Common myeloid progenitor, CD34-positive (primary cell): ENCODE data around the gene LCE3A.
A peak's percentile ranks its signal among the peaks of the same experiment; 100 is the strongest.

Experiments
- CTCF ChIA-PET: fragments of 350-600 bp; sonication (Branson Sonifier 250); formaldehyde crosslinking; loops from one replicate; lab custom pipeline; 2021; ENCODE audit warnings: antibody characterized with exemption; lab: Charles Lee
- POLR2A ChIA-PET: fragments of 350-600 bp; sonication (Branson Sonifier 250); formaldehyde crosslinking; loops from one replicate; lab custom pipeline; 2021; ENCODE audit warnings: antibody characterized with exemption; lab: Charles Lee
- DNase-seq, 3 donors: peaks; one replicate each; pipeline versions ENCODE4 v3.0.0 to v3.0.0-alpha.2; 2013
- H3K27ac ChIP-seq, 2 experiments: 1 replicate in 1 of 2; 2 replicates in 1 of 2; pipeline ENCODE4 v1.7.0; 2013; ENCODE audit warnings: inconsistent platforms in 2 of 2, low read length in 2 of 2, mild to moderate bottlenecking in 2 of 2, low read depth in 1 of 2, moderate library complexity in 1 of 2; ENCODE audit not compliant: severe bottlenecking in 2 of 2, insufficient read depth in 1 of 2, poor library complexity in 1 of 2
- H3K27me3 ChIP-seq, 5 experiments: replicated peaks in 2 of 5; 1 replicate in 3 of 5; 2 replicates in 2 of 5; pipeline versions ENCODE4 v1.6.1 to v1.7.0; 2013; ENCODE audit warnings: low read length in 4 of 5, mild to moderate bottlenecking in 2 of 5, moderate library complexity in 2 of 5, inconsistent platforms in 1 of 5; ENCODE audit not compliant: insufficient read depth in 5 of 5, control insufficient read depth in 4 of 5
- H3K36me3 ChIP-seq, 4 experiments: 1 replicate in 2 of 4; 2 replicates in 2 of 4; pipeline versions ENCODE4 v1.6.1 to v1.7.0; 2013; ENCODE audit warnings: low read length in 3 of 4, control low read depth in 1 of 4, mild to moderate bottlenecking in 1 of 4; ENCODE audit not compliant: control insufficient read depth in 4 of 4, insufficient read depth in 4 of 4
- H3K4me1 ChIP-seq, 4 experiments: 1 replicate in 3 of 4; 2 replicates in 1 of 4; pipeline versions ENCODE4 v1.6.1 to v1.7.1; 2013; ENCODE audit warnings: low read length in 3 of 4, mild to moderate bottlenecking in 3 of 4, control low read depth in 1 of 4, inconsistent platforms in 1 of 4, moderate library complexity in 1 of 4; ENCODE audit not compliant: control insufficient read depth in 4 of 4, insufficient read depth in 4 of 4; ENCODE audit errors: control extremely low read depth in 1 of 4
- H3K4me3 ChIP-seq, 7 experiments: 1 replicate in 4 of 7; 2 replicates in 3 of 7; pipeline versions ENCODE4 v1.5.1 to v1.7.0; 2013; ENCODE audit warnings: mild to moderate bottlenecking in 7 of 7, low read length in 6 of 7, moderate library complexity in 6 of 7, inconsistent platforms in 2 of 7, low read depth in 2 of 7, control low read depth in 1 of 7; ENCODE audit not compliant: insufficient read depth in 4 of 7, control insufficient read depth in 1 of 7; ENCODE audit errors: extremely low read depth in 1 of 7
- H3K9me3 ChIP-seq, 5 experiments: 1 replicate in 4 of 5; 2 replicates in 1 of 5; pipeline versions ENCODE4 v1.6.1 to v1.7.1; 2013; ENCODE audit warnings: low read length in 4 of 5, mild to moderate bottlenecking in 2 of 5, inconsistent platforms in 1 of 5, low read depth in 1 of 5, moderate library complexity in 1 of 5; ENCODE audit not compliant: control insufficient read depth in 4 of 5, insufficient read depth in 2 of 5; ENCODE audit errors: control extremely low read depth in 1 of 5
- WGBS: methylation state at CpG from one replicate; pipeline ENCODE4 v1.1.5; 2013; ENCODE audit not compliant: insufficient coverage; 5-methylcytosine and 5-hydroxymethylcytosine counted together

LCE3A gene

DNA sequence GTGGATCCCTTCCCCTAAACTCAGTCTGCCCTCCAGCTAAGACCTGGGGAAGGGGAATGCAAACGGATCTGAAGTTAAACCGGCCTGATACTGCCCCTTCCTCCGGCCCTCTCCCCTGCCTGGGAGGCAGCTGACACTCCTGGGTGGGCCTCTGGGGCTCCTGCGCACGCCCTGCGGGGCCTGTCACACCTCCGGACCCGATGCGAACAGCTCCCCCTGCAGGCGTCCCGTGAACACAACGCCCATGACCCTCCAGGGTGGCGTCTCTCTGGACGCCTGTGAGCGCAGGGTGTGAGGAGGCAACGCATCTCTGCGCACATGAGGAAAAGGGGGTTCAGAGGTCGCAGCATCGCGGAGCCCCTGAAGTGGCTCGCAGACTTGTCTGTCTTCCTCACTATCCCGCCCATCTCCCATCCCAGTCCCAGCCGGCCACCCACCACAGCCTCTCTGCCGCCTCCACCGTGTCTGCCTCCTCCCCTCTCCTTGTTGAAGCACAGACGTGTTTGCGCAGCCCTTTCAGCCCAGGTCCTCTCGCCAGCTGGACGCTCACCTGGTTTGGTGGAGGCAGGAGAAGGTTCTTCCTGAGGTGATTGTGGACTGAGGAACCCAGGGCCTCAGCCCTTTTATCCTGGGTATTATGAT, 421 bp upstream of the LCE3A start:
- H3K4me3 ChIP-seq: peak overlapping the region in 1 of 7 experiments; percentile 14
- WGBS: 27% methylated on average over 23 of the region's 29 CpGs
- peaks cover 0 to 24% (median 6%) of the 10 kb centered on the region in 5 experiments for H3K27me3 ChIP-seq
- H3K36me3 ChIP-seq: no peaks in the 10 kb centered on the region
- CTCF ChIA-PET: interaction anchor here (0.5 to 0.9 kb wide), 2 partner anchors 42 to 218 kb away, joined by 3 read pairs; no protein-coding TSS in a partner anchor
- peaks cover 0 to 14% (median 4%) of the 10 kb centered on the region in 5 experiments for H3K9me3 ChIP-seq
- POLR2A ChIA-PET: no interaction called here
- peak; percentile 4 to 28 (median 28) for DNase-seq
- H3K27ac ChIP-seq: no peak overlapping the region
- peaks cover 0 to 13% (median 5%) of the 10 kb centered on the region in 4 experiments for H3K4me1 ChIP-seq

DNA sequence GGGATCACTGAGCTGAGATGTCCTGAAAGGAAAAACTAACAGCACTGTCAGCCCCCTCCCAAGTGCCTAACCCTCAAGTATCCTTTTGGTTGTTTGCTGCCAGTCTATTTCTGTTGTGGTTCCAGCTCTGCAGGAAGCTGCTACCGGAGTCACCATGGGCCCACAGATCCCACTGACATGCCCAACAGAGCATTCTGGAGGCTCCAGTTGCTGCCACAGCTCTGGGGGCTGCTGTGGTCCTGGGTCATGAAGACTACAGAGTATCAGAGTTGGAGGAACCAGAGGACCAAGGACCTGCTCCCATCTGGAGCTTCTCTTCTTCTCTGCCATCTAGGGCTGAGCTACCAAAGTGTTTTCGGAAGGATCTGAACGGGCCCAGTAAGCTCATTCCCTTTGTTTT, 910 bp downstream of the LCE3A start:
- WGBS: no CpG with 5 or more reads among the region's 3 CpGs
- peaks cover 0 to 17% (median 6%) of the 10 kb centered on the region in 5 experiments for H3K27me3 ChIP-seq
- POLR2A ChIA-PET: no interaction called here
- H3K36me3 ChIP-seq: no peaks in the 10 kb centered on the region
- peaks cover 0 to 13% (median 5%) of the 10 kb centered on the region in 4 experiments for H3K4me1 ChIP-seq
- peak in 1 of 3 donors; percentile 5 for DNase-seq
- CTCF ChIA-PET: no interaction called here
- no peak overlapping the region for H3K27ac ChIP-seq
- peaks cover 0 to 19% (median 4%) of the 10 kb centered on the region in 5 experiments for H3K9me3 ChIP-seq
- no peak overlapping the region for H3K4me3 ChIP-seq

DNA sequence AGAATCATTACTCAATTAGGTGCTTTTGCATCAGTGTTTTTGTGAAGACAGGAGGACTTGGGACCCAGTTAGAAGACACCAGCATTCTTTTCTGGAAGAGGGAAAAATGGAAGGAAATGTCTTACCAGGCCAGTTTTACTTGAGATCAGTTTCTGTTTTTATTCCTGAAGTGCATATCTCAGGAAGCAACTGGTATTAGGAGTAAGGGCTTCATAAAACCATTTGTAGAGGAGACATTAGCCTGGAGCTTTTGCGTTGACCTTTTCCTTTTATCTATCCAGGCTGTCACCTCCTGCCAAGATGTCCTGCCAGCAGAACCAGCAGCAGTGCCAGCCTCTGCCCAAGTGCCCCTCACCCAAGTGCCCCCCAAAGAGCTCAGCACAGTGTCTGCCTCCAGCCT, 9.4 kb downstream of the LCE3A start, which contains the start of gene LCE3B:
LCE3B (plus strand) TSS at position 301 of the 400 bp plus-strand sequence; CDS start at position 301, 0 bp downstream.
- no CpG with 5 or more reads among the region's 1 CpG for WGBS
- no peaks in the 10 kb centered on the region for H3K4me1 ChIP-seq
- CTCF ChIA-PET: no interaction called here

DNA sequence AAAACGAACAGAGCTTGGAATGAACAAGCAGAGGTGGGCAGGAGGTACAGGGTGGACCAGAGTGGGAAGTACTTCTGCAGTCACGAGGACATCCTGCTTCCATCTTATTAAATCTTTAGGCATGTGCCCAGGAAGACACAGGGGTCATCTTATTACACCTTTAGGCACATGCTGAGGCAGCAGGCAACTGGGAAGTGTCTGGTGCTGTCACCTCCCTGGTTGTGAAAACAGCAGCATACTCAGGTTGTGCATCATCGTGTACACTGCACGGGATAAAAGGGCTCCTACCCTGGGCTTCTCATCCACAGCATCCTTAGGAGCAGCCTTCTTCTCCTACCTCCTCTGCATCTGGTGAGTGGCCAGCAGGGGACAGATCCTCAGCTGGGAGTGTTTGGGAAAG, 23.0 kb downstream of the LCE3A start, which contains the start of gene LCE3C:
LCE3C (plus strand) TSS at position 301 of the 400 bp plus-strand sequence. CDS start 498 bp downstream, outside the sequence.
- CTCF ChIA-PET: no interaction called here
- no CpG with 5 or more reads among the region's 4 CpGs for WGBS

More for the DNA sequence above, 9.4 kb downstream of the LCE3A start, which contains the start of gene LCE3B:
- no peak within 1 kb of the TSS for H3K27ac ChIP-seq
- DNase-seq: no peak
- no peak within 1 kb of the TSS for H3K4me3 ChIP-seq
- no peaks in the 10 kb centered on the region for H3K36me3 ChIP-seq
- H3K27me3 ChIP-seq: peaks cover 0 to 4% (median 0%) of the 10 kb centered on the region in 5 experiments
- peaks cover 0 to 8% (median 1%) of the 10 kb centered on the region in 5 experiments for H3K9me3 ChIP-seq
- POLR2A ChIA-PET: no interaction called here

DNA sequence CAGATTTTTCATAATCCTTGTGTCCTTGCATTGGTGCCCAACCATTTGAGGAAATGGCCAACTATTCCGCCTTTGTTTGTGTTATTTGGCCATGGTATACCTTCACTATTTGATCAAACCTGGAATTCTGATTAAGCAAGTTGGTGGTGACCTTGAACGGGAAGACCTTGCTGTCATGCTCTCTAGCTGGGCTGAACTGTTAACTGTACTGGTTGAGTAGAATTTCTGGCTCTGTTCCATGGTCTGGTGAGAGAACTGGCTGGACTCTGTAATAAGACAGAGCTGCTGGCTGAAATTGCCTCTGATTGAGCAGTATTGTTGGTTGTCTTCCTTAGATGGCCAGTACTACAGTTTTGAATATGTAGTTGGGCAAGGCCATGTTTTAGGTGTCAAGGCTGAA, 25.9 kb downstream of the LCE3A start:
- H3K27ac ChIP-seq: no peak overlapping the region
- no peaks in the 10 kb centered on the region for H3K9me3 ChIP-seq
- no peak for DNase-seq
- WGBS: 80% methylated on average over 1 of the region's 2 CpGs
- CTCF ChIA-PET: no interaction called here
- H3K4me3 ChIP-seq: no peak overlapping the region
- no peaks in the 10 kb centered on the region for H3K27me3 ChIP-seq
- POLR2A ChIA-PET: no interaction called here
- no peaks in the 10 kb centered on the region for H3K36me3 ChIP-seq
- no peaks in the 10 kb centered on the region for H3K4me1 ChIP-seq

More for the DNA sequence above, 23.0 kb downstream of the LCE3A start, which contains the start of gene LCE3C:
- Histone ChIP-seq H3K4me1 (no peaks in the 10 kb centered on the region), H3K27ac (no peak within 1 kb of the TSS), H3K36me3 (no peaks in the 10 kb centered on the region), H3K27me3 (no peaks in the 10 kb centered on the region), H3K4me3 (no peak within 1 kb of the TSS), H3K9me3 (no peaks in the 10 kb centered on the region)
- no peak for DNase-seq
- POLR2A ChIA-PET: no interaction called here

DNA sequence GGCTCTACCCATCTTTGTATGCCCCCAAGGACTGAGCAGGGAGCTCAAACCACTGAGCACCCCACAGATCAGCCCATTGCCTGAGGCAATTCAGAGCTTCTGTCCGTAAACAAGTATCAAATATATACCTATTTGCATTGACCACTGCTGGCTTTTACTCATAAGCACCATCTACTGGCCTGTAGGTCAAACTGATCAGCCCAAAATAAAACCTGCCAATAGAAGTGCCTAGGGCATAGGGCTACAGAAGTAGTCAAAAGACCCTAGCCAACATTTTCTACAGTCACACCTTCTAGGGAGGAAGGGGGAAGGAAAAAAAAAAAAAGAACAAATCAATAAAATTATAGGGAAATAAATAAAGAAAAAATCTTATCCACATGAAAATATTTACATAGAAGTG, 37.3 kb downstream of the LCE3A start:
- no peak overlapping the region for H3K4me3 ChIP-seq
- ChIA-PET CTCF (no interaction called here), POLR2A (no interaction called here)

DNA sequence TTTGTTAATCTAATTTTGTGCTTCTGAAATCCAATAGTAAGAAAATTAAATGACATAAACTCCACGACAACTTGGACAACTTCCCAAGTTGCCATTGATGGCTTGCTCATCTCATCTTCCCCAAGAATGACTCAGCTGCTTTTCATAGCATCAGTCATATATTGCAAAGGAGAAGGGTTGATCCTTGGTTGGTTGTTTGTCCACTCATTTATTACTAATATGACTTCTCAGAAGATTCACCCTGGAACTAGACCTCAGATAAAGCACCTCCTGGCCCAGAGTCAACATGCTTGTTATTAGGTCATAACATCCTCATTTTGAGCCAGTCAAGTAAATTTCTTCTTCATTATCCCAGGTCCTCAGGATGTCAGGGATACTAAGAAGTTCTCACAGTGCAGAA, 40.3 kb downstream of the LCE3A start:
- no peak overlapping the region for H3K4me3 ChIP-seq
- CTCF ChIA-PET: no interaction called here
- no peaks in the 10 kb centered on the region for H3K36me3 ChIP-seq
- H3K27ac ChIP-seq: no peak overlapping the region
- no peaks in the 10 kb centered on the region for H3K4me1 ChIP-seq
- DNase-seq: no peak
- WGBS: no CpG with 5 or more reads among the region's 1 CpG
- no peaks in the 10 kb centered on the region for H3K9me3 ChIP-seq
- H3K27me3 ChIP-seq: peaks cover 0 to 5% (median 0%) of the 10 kb centered on the region in 5 experiments
- POLR2A ChIA-PET: no interaction called here

More for the DNA sequence above, 37.3 kb downstream of the LCE3A start:
- no peak overlapping the region for H3K27ac ChIP-seq
- no peak for DNase-seq
- no peaks in the 10 kb centered on the region for H3K4me1 ChIP-seq
- no peaks in the 10 kb centered on the region for H3K36me3 ChIP-seq
- H3K9me3 ChIP-seq: no peaks in the 10 kb centered on the region
- WGBS: no CpG with 5 or more reads among the region's 1 CpG
- H3K27me3 ChIP-seq: no peaks in the 10 kb centered on the region
